GM12878 (cell line): ENCODE results near the gene SORL1. TPM values are rescaled to one million over a fixed set of nuclear protein-coding genes. Genes with fewer than 3 reads are reported as not detected.

Source experiments
- ATAC-seq: fragments of 200-7000 bp; cut with Tn5 transposase; 3 replicates; pipeline ENCODE4 v1.9.1; 2020; ENCODE audit warnings: mild to moderate bottlenecking, moderate library complexity
- BruUV-seq: library from RNA; stranded (reverse); fragments of 400-500 nt; replicated peaks from 2 replicates; lab custom pipeline; 2021; lab: Mats Ljungman, UMichigan
- CTCF ChIA-PET: fragments of 300-600 bp; sonication (Branson Sonifier 250); formaldehyde crosslinking; extraction: SDS; loops from one replicate; lab custom pipeline; 2021; ENCODE audit warnings: inconsistent platforms; lab: Yijun Ruan, JAX
- POLR2A ChIA-PET: fragments of 350-600 bp; formaldehyde crosslinking; extraction: SDS; loops from one replicate; lab custom pipeline; 2021; ENCODE audit warnings: inconsistent platforms; lab: Charles Lee
- RAD21 ChIA-PET: fragments of 300-600 bp; sonication (Branson Sonifier 250); formaldehyde crosslinking; loops from one replicate; lab custom pipeline; 2023; ENCODE audit warnings: antibody characterized with exemption; ENCODE audit not compliant: unreplicated experiment; lab: Charles Lee
- SMC1A ChIA-PET: fragments of 300-600 bp; sonication (Branson Sonifier 250); formaldehyde crosslinking; loops from one replicate; lab custom pipeline; 2023; ENCODE audit not compliant: unreplicated experiment, uncharacterized antibody; lab: Charles Lee
- DNase-seq: peaks from one replicate; pipeline ENCODE4 v3.0.0-alpha.2; 2011; ENCODE audit warnings: low read depth, low spot score
- FAIRE-seq: peaks from 3 replicates; lab custom pipeline; 2011; peaks lifted over from hg19 to GRCh38; lab: Jason Lieb, UNC
- H2AFZ ChIP-seq: 2 replicates; pipeline ENCODE4 v1.6.0; 2011; ENCODE audit warnings: low read depth, low read length, control low read depth; ENCODE audit not compliant: control insufficient read depth
- H3K27ac ChIP-seq: 2 replicates; pipeline ENCODE4 v1.5.1; 2011; ENCODE audit warnings: control low read depth; ENCODE audit not compliant: control insufficient read depth, insufficient read depth
- H3K27me3 ChIP-seq, 2 experiments: replicated peaks in 1 of 2; 2 replicates each; pipeline versions ENCODE4 v1.6.0 to v1.6.1; 2011; ENCODE audit warnings: low read length in 1 of 2; ENCODE audit not compliant: control insufficient read depth in 2 of 2, insufficient read depth in 2 of 2
- H3K36me3 ChIP-seq, 2 experiments: 2 replicates each; pipeline ENCODE4 v1.5.1; 2011; ENCODE audit warnings: low read length in 1 of 2; ENCODE audit not compliant: control insufficient read depth in 2 of 2, insufficient read depth in 2 of 2
- H3K4me1 ChIP-seq: 2 replicates; pipeline ENCODE4 v1.6.1; 2011; ENCODE audit warnings: mild to moderate bottlenecking, low read length, moderate library complexity, mixed read lengths; ENCODE audit not compliant: control insufficient read depth, insufficient read depth
- H3K4me2 ChIP-seq: 2 replicates; pipeline ENCODE4 v1.6.0; 2011; ENCODE audit warnings: control low read depth; ENCODE audit not compliant: control insufficient read depth, insufficient read depth
- H3K4me3 ChIP-seq: fragments of 200-600 bp; sonication (generic); 2 replicates; pipeline ENCODE4 v1.5.1; 2016
- H3K79me2 ChIP-seq: 2 replicates; pipeline ENCODE4 v1.6.0; 2011; ENCODE audit warnings: low read length; ENCODE audit not compliant: control insufficient read depth, insufficient read depth
- H3K9ac ChIP-seq: 2 replicates; pipeline ENCODE4 v1.8.0; 2011; ENCODE audit warnings: low read length, control low read depth, mixed read lengths; ENCODE audit not compliant: control insufficient read depth, insufficient read depth
- H3K9me3 ChIP-seq: replicated peaks from 3 replicates; pipeline ENCODE4 v1.5.1; 2011; ENCODE audit warnings: mild to moderate bottlenecking, low read length; ENCODE audit not compliant: control insufficient read depth, insufficient read depth
- H4K20me1 ChIP-seq: 2 replicates; pipeline ENCODE4 v1.6.0; 2011; ENCODE audit not compliant: control insufficient read depth, insufficient read depth
- CBFB ChIP-seq: IDR thresholded peaks from 2 replicates; pipeline ENCODE4 v1.6.1; 2016; ENCODE audit warnings: antibody characterized with exemption, low read depth
- PML ChIP-seq: IDR thresholded peaks from 2 replicates; pipeline ENCODE4 v1.6.1; 2012; ENCODE audit warnings: low read length, inconsistent platforms
- ZBTB11 ChIP-seq: fragments of 450-650 bp; formaldehyde crosslinking; IDR thresholded peaks from 2 replicates; pipeline ENCODE4 v1.5.0; 2022; ENCODE audit warnings: mild to moderate bottlenecking, missing genetic modification characterization
- WGBS: methylation state at CpG from one replicate; pipeline ENCODE4 v1.1.6; 2016; ENCODE audit warnings: low lambda C conversion rate; ENCODE audit not compliant: insufficient replicate concordance, insufficient coverage; ENCODE audit errors: missing lambda C conversion rate; 5-methylcytosine and 5-hydroxymethylcytosine counted together
- in situ Hi-C: fragments of 300-500 bp; cut with MboI; formaldehyde crosslinking; loops from 9 replicates; pipeline ENCODE4 v1.14.3; 2018; ENCODE audit warnings: mixed read lengths
- intact Hi-C: fragments of 100-400 bp; cut with micrococcal nuclease; formaldehyde crosslinking; loops from one replicate; pipeline ENCODE4 v1.14.2; 2022; ENCODE audit not compliant: unreplicated experiment
- polyA plus RNA-seq, 11 experiments: library from polyadenylated mRNA; depleted of rRNA in 4 of 11; unstranded in 6 of 11; stranded (reverse) in 5 of 11; fragments of >200 nt; fragmentation: Nextera tagmentation in 4 of 11; fragmentation: Illumina TruSeq in 1 of 11; extraction: Ambion mirVana in 4 of 11; extraction: Trizol in 1 of 11; gene quantifications; 1 replicate in 1 of 11; 2 replicates in 10 of 11; pipeline versions ENCODE4 v1.2.1 to v1.2.3, GENCODE V29; 2011 to 2016; ENCODE audit warnings: inconsistent platforms in 2 of 11, missing spikeins in 2 of 11, low read depth in 1 of 11
- total RNA-seq, 4 experiments: library from RNA; depleted of rRNA in 3 of 4; stranded (reverse); fragments of >200 nt in 3 of 4; fragmentation: Illumina TruSeq in 1 of 4; extraction: Trizol in 1 of 4; gene quantifications; 2 replicates each; pipeline versions ENCODE4 v1.2.1 to v1.2.3, GENCODE V29; 2013 to 2021
- TF ChIP-seq, protein P1 (sequence below): fragments of 450-650 bp; IDR thresholded peaks from 2 replicates; pipeline ENCODE4 v1.6.1; 2016; ENCODE audit warnings: mild to moderate bottlenecking

SORL1 gene
- total and polyA plus RNA-seq, 10 of the 15 experiments (the other 5 are each of a cell fraction or from before 2014, with no cell fraction given): 20.2 to 107 (median 59.9) TPM

- TF ChIP-seq ZBTB11 (CRISPR knock-in tag) (no peak), CBFB (no peak)
- TF ChIP-seq, all 136 proteins: peak for 0
Measured at GRCh38 chr11:121614636-121615240, 162.6 kb downstream of the SORL1 start (continued).

DNA sequence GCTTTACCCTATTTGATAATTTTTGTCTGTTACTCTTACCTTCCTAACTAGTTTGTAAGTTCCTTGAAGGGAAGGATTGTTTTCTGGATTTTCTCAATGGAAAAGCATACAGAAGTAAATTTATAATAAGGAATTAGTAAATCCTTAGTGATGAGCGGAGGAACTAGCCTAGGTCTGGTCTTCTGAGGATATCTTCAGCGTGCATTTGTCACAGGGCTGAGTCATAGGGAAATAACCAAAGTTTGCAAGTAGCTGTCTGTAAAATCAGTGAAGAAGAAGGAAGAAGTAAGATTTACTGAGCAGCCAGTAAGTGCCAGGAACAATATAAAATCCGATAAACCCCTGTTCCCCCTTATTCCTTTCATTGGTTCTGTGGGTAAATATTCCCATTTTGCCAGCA, 163.4 kb downstream of the SORL1 start:
- FAIRE-seq (no peak), DNase-seq (no peak), ATAC-seq (no peak)
- in situ Hi-C loops (no loop called here), intact Hi-C loops (no loop called here)
- H3K27me3 ChIP-seq: no peaks in the 10 kb centered on the region
- no peak overlapping the region for H3K9ac ChIP-seq
- no peaks in the 10 kb centered on the region for H3K4me1 ChIP-seq
- SMC1A ChIA-PET: interaction anchor here (0.6 to 1.4 kb wide), 3 partner anchors 24 to 296 kb away, joined by 3 read pairs; no protein-coding TSS in a partner anchor
- no peaks in the 10 kb centered on the region for H3K79me2 ChIP-seq
- no peak overlapping the region for H2AFZ ChIP-seq
- H3K4me2 ChIP-seq: no peak overlapping the region
- POLR2A ChIA-PET: no interaction called here
- WGBS: 67% methylated on average over 3 of the region's 3 CpGs
- H3K4me3 ChIP-seq: no peak overlapping the region
- no peaks in the 10 kb centered on the region for H4K20me1 ChIP-seq
- H3K36me3 ChIP-seq: peaks cover 31 to 64% of the 10 kb centered on the region in 2 experiments
- no peak for TF ChIP-seq PML
- TF ChIP-seq, protein P1, sequence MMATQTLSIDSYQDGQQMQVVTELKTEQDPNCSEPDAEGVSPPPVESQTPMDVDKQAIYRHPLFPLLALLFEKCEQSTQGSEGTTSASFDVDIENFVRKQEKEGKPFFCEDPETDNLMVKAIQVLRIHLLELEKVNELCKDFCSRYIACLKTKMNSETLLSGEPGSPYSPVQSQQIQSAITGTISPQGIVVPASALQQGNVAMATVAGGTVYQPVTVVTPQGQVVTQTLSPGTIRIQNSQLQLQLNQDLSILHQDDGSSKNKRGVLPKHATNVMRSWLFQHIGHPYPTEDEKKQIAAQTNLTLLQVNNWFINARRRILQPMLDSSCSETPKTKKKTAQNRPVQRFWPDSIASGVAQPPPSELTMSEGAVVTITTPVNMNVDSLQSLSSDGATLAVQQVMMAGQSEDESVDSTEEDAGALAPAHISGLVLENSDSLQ: no peak
- no peaks in the 10 kb centered on the region for H3K9me3 ChIP-seq
- no TSS peak for BruUV-seq
- RAD21 ChIA-PET: no interaction called here
- CTCF ChIA-PET: interaction anchor here (0.6 kb wide), 1 partner anchor 295 kb away, joined by 3 read pairs; no protein-coding TSS in a partner anchor
- no peak overlapping the region for H3K27ac ChIP-seq
